ENCODE measurements around the gene HGS. TPM values are rescaled to one million over a fixed set of nuclear protein-coding genes. Genes with fewer than 3 reads are reported as not detected.

HGS gene
- polyA plus RNA-seq, 1 donor, result 48.1 TPM

GRCh38 chr17:81741049-81741593 lies 57.3 kb downstream of the HGS start:
- no peak for DNase-seq (ENCODE audit: low read depth)

DNA sequence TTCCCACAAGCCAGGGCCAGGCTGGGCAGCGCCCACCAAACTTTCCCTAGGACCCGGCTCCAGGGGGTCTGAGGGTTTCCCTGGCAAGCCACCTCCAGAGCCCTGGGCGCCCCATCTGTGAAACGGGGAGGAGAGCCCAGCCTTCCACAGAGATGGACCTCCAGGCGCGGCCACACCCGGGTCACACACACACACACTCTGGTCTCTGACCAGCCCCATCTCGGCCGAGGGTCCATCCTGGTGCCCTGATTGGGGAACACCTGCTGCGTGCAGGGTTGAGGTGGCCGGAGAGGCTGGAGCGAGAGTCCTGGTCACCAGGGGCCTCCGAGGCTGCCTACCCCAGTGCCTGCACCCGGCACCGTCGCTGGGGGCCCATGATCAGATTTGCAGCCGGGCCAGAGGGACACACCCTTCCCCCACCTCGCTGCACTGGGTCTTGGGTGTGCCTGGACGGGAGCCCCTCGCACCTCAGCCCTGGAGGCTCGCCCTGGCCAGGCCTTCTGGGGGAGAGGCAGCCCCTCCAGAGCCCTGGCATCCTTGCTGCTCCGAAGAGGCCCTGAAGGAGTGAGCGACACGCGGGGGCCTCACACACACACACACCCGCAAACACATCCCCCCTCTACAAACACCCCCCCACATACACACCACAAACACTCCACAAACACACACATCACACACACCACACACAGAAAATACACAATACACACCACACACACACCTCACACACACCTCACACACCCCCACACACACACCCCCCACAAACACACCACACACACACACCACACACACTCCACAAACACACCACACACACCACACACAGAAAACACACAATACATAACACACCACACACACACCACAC lies 58.0 kb downstream of the HGS start:
- no peak for DNase-seq (ENCODE audit: low read depth)

Other genes with a start within 250 kb of the HGS start
- 935 TPM for gene ACTG1, start 171.2 kb upstream of the HGS start, polyA plus RNA-seq (ENCODE audit: insufficient read length)
- gene FSCN2, start 155.6 kb upstream of the HGS start, polyA plus RNA-seq (ENCODE audit: insufficient read length), result 3.7 TPM
- 19.8 TPM for gene FAAP100, start 131.7 kb upstream of the HGS start, polyA plus RNA-seq (ENCODE audit: insufficient read length)
- gene NPLOC4, start 46.9 kb upstream of the HGS start, polyA plus RNA-seq (ENCODE audit: insufficient read length), result 57.9 TPM
- 1.2 TPM for gene TSPAN10, start 46.8 kb upstream of the HGS start, polyA plus RNA-seq (ENCODE audit: insufficient read length)
- 3.9 TPM for gene PDE6G, start 27.5 kb upstream of the HGS start, polyA plus RNA-seq (ENCODE audit: insufficient read length)
- gene OXLD1, start 17.4 kb upstream of the HGS start, polyA plus RNA-seq (ENCODE audit: insufficient read length), result 9.4 TPM
- 14.8 TPM for gene CCDC137, start 17.3 kb upstream of the HGS start, polyA plus RNA-seq (ENCODE audit: insufficient read length)
- 28.2 TPM for gene ARL16, start 214 bp upstream of the HGS start, polyA plus RNA-seq (ENCODE audit: insufficient read length)
- gene MRPL12, start 19.4 kb downstream of the HGS start, polyA plus RNA-seq (ENCODE audit: insufficient read length), result 54.9 TPM
- 3.5 TPM for gene SLC25A10, start 28.3 kb downstream of the HGS start, polyA plus RNA-seq (ENCODE audit: insufficient read length)
- gene GCGR, start 120.1 kb downstream of the HGS start, polyA plus RNA-seq (ENCODE audit: insufficient read length), result not detected
- 119 TPM for gene MCRIP1, start 149.3 kb downstream of the HGS start, polyA plus RNA-seq (ENCODE audit: insufficient read length)
- gene PPP1R27, start 151.0 kb downstream of the HGS start, polyA plus RNA-seq (ENCODE audit: insufficient read length), result 90.6 TPM
- gene P4HB, start 176.5 kb downstream of the HGS start, polyA plus RNA-seq (ENCODE audit: insufficient read length), result 412 TPM
- 160 TPM for gene ARHGDIA, start 187.3 kb downstream of the HGS start, polyA plus RNA-seq (ENCODE audit: insufficient read length)
- gene ALYREF, start 207.6 kb downstream of the HGS start, polyA plus RNA-seq (ENCODE audit: insufficient read length), result 53.9 TPM
- 105 TPM for gene ANAPC11, start 207.7 kb downstream of the HGS start, polyA plus RNA-seq (ENCODE audit: insufficient read length)
- gene NPB, start 218.2 kb downstream of the HGS start, polyA plus RNA-seq (ENCODE audit: insufficient read length), result 0.42 TPM
- gene PCYT2, start 227.4 kb downstream of the HGS start, polyA plus RNA-seq (ENCODE audit: insufficient read length), result 9.6 TPM
- gene SIRT7, start 234.2 kb downstream of the HGS start, polyA plus RNA-seq (ENCODE audit: insufficient read length), result 7.7 TPM
- 16.3 TPM for gene MAFG, start 243.7 kb downstream of the HGS start, polyA plus RNA-seq (ENCODE audit: insufficient read length)